H1 (cell line): ENCODE results near the gene PDLIM4. TPM values are rescaled to one million over a fixed set of nuclear protein-coding genes. Genes with fewer than 3 reads are reported as not detected.

Source experiments
- CTCF ChIA-PET: fragments of 300-600 bp; sonication (Branson Sonifier 250); formaldehyde crosslinking; loops from one replicate; lab custom pipeline; 2021; ENCODE audit not compliant: partially characterized antibody; lab: Charles Lee
- POLR2A ChIA-PET: fragments of 300-600 bp; sonication (Branson Sonifier 250); formaldehyde crosslinking; loops from one replicate; lab custom pipeline; 2021; ENCODE audit warnings: inconsistent platforms; ENCODE audit not compliant: partially characterized antibody; lab: Charles Lee
- DNase-seq, 2 experiments: peaks; one replicate each; pipeline versions ENCODE4 v3.0.0 to v3.0.0-alpha.2; 2010 to 2022; ENCODE audit warnings: low spot score in 2 of 2, low read depth in 1 of 2, mixed read lengths in 1 of 2
- FAIRE-seq: peaks from 2 replicates; lab custom pipeline; 2011; peaks lifted over from hg19 to GRCh38; lab: Jason Lieb, UNC
- H2AFZ ChIP-seq: 2 replicates; pipeline ENCODE4 v1.8.1; 2012; ENCODE audit warnings: low read length, inconsistent platforms
- H2AK5ac ChIP-seq: 2 replicates; pipeline ENCODE4 v1.6.1; 2013; ENCODE audit warnings: low read depth, low read length
- H2BK120ac ChIP-seq: replicated peaks from 2 replicates; pipeline ENCODE3; 2013; ENCODE audit warnings: low read depth, low read length, inconsistent platforms
- H2BK12ac ChIP-seq: 2 replicates; pipeline ENCODE4 v1.6.1; 2013; ENCODE audit warnings: low read depth, low read length
- H2BK15ac ChIP-seq: 2 replicates; pipeline ENCODE4 v1.6.1; 2013; ENCODE audit warnings: low read length
- H2BK20ac ChIP-seq: 2 replicates; pipeline ENCODE4 v1.6.1; 2013; ENCODE audit warnings: low read length
- H2BK5ac ChIP-seq: 2 replicates; pipeline ENCODE4 v1.6.1; 2013; ENCODE audit warnings: low read depth, low read length
- H3K14ac ChIP-seq: 2 replicates; pipeline ENCODE4 v1.6.1; 2013; ENCODE audit warnings: inconsistent platforms; ENCODE audit not compliant: insufficient read length
- H3K18ac ChIP-seq: 2 replicates; pipeline ENCODE4 v1.6.1; 2013; ENCODE audit warnings: low read length; ENCODE audit errors: extremely low read depth
- H3K23ac ChIP-seq: 2 replicates; pipeline ENCODE4 v1.6.1; 2013; ENCODE audit warnings: inconsistent platforms; ENCODE audit not compliant: insufficient read length
- H3K23me2 ChIP-seq: 2 replicates; pipeline ENCODE4 v1.6.1; 2013; ENCODE audit warnings: low read depth, low read length
- H3K27ac ChIP-seq: 2 replicates; pipeline ENCODE4 v1.6.1; 2011; ENCODE audit warnings: low read depth, low read length, inconsistent platforms
- H3K27me3 ChIP-seq, 4 experiments: replicated peaks in 1 of 4; 1 replicate in 1 of 4; 2 replicates in 3 of 4; pipeline versions ENCODE4 v1.6.1 to v1.8.1; 2011 to 2013; ENCODE audit warnings: low read length in 3 of 4, mild to moderate bottlenecking in 3 of 4, inconsistent platforms in 2 of 4, mixed read lengths in 2 of 4, moderate library complexity in 1 of 4; ENCODE audit not compliant: control insufficient read depth in 3 of 4, insufficient read depth in 3 of 4; ENCODE audit errors: extremely low read depth in 1 of 4
- H3K36me3 ChIP-seq, 4 experiments: 2 replicates each; pipeline versions ENCODE4 v1.6.1 to v1.8.1; 2011 to 2013; ENCODE audit warnings: mild to moderate bottlenecking in 4 of 4, low read length in 3 of 4, moderate library complexity in 2 of 4, control low read depth in 1 of 4, inconsistent platforms in 1 of 4; ENCODE audit not compliant: insufficient read depth in 4 of 4, control insufficient read depth in 2 of 4
- H3K4ac ChIP-seq: replicated peaks from 2 replicates; pipeline ENCODE3; 2013; ENCODE audit warnings: low read length, low read depth, mixed read lengths, inconsistent platforms; ENCODE audit not compliant: insufficient read length
- H3K4me1 ChIP-seq, 4 experiments: replicated peaks in 1 of 4; 1 replicate in 1 of 4; 2 replicates in 3 of 4; pipeline versions ENCODE4 v1.6.1 to v1.8.1; 2011 to 2013; ENCODE audit warnings: low read length in 3 of 4, inconsistent platforms in 2 of 4, mixed read lengths in 1 of 4; ENCODE audit not compliant: insufficient read depth in 4 of 4, control insufficient read depth in 3 of 4
- H3K4me2 ChIP-seq, 2 experiments: 2 replicates each; pipeline versions ENCODE4 v1.6.1 to v1.8.1; 2011 to 2013; ENCODE audit warnings: low read depth in 2 of 2, low read length in 2 of 2, control low read depth in 1 of 2, inconsistent platforms in 1 of 2, mild to moderate bottlenecking in 1 of 2; ENCODE audit not compliant: insufficient read depth in 1 of 2
- H3K4me3 ChIP-seq, 4 experiments: fragments of 200-600, 300-600 bp in 1 of 4; sonication (generic), shearing (Covaris generic), sonication (Bioruptor Twin) in 1 of 4; 2 replicates each; pipeline versions ENCODE4 v1.5.1 to v1.8.1; 2011 to 2016; ENCODE audit warnings: low read length in 4 of 4, low read depth in 3 of 4, control low read depth in 2 of 4, inconsistent platforms in 2 of 4, mild to moderate bottlenecking in 2 of 4, mixed read lengths in 1 of 4, moderate library complexity in 1 of 4; ENCODE audit not compliant: insufficient read depth in 2 of 4; ENCODE audit errors: extremely low read depth in 1 of 4
- H3K56ac ChIP-seq: replicated peaks from 2 replicates; pipeline ENCODE3; 2013; ENCODE audit warnings: low read depth, mild to moderate bottlenecking, mixed read lengths, low read length, inconsistent platforms; ENCODE audit not compliant: insufficient read length
- H3K79me1 ChIP-seq: 2 replicates; pipeline ENCODE4 v1.6.1; 2013; ENCODE audit warnings: low read depth, low read length, control low read depth
- H3K79me2 ChIP-seq, 2 experiments: 2 replicates each; pipeline versions ENCODE4 v1.6.1 to v1.8.1; 2012 to 2013; ENCODE audit warnings: low read length in 2 of 2, mild to moderate bottlenecking in 2 of 2, inconsistent platforms in 1 of 2; ENCODE audit not compliant: insufficient read depth in 2 of 2, control insufficient read depth in 1 of 2
- H3K9ac ChIP-seq, 4 experiments: replicated peaks in 1 of 4; 1 replicate in 1 of 4; 2 replicates in 3 of 4; pipeline versions ENCODE4 v1.6.1 to v1.8.1; 2011 to 2013; ENCODE audit warnings: low read depth in 3 of 4, low read length in 3 of 4, control low read depth in 2 of 4, mild to moderate bottlenecking in 2 of 4, moderate library complexity in 2 of 4, inconsistent platforms in 1 of 4; ENCODE audit errors: extremely low read depth in 1 of 4
- H3K9me3 ChIP-seq, 2 experiments: 2 replicates each; pipeline versions ENCODE4 v1.6.1 to v1.8.1; 2012 to 2013; ENCODE audit warnings: mild to moderate bottlenecking in 2 of 2, moderate library complexity in 2 of 2, control low read depth in 1 of 2, inconsistent platforms in 1 of 2, low read depth in 1 of 2, low read length in 1 of 2, mixed read lengths in 1 of 2; ENCODE audit not compliant: insufficient read depth in 2 of 2
- H4K20me1 ChIP-seq, 2 experiments: replicated peaks in 1 of 2; 2 replicates each; pipeline versions ENCODE3 to v1.8.1; 2011 to 2013; ENCODE audit warnings: inconsistent platforms in 2 of 2, low read length in 2 of 2, mild to moderate bottlenecking in 1 of 2; ENCODE audit not compliant: insufficient read depth in 2 of 2, control insufficient read depth in 1 of 2
- H4K5ac ChIP-seq: 2 replicates; pipeline ENCODE4 v1.6.1; 2013; ENCODE audit warnings: low read length, low read depth, mixed read lengths, inconsistent platforms; ENCODE audit not compliant: insufficient read length
- H4K8ac ChIP-seq: 2 replicates; pipeline ENCODE4 v1.8.0; 2013; ENCODE audit warnings: mild to moderate bottlenecking, moderate library complexity, low read length, inconsistent platforms; ENCODE audit not compliant: insufficient read depth; ENCODE audit errors: extremely low read depth
- H4K91ac ChIP-seq: replicated peaks from 2 replicates; pipeline ENCODE3; 2013; ENCODE audit warnings: low read length, mixed read lengths, inconsistent platforms; ENCODE audit not compliant: insufficient read length
- CTBP2 ChIP-seq: IDR thresholded peaks from 2 replicates; pipeline ENCODE4 v1.7.0; 2011; ENCODE audit warnings: borderline replicate concordance, mild to moderate bottlenecking, moderate library complexity, mixed read lengths, low read length; ENCODE audit not compliant: insufficient read depth, insufficient read length
- FOSL1 ChIP-seq: IDR thresholded peaks from 2 replicates; pipeline ENCODE4 v1.6.1; 2011; ENCODE audit warnings: mild to moderate bottlenecking, low read depth, low read length, moderate library complexity; ENCODE audit not compliant: insufficient read depth
- GTF2F1 ChIP-seq: IDR thresholded peaks from 2 replicates; pipeline ENCODE4 v1.6.1; 2012; ENCODE audit warnings: low read depth, low read length, improper control_type of control experiment, borderline replicate concordance
- HDAC6 ChIP-seq: IDR thresholded peaks from one replicate; pipeline ENCODE4 v1.7.1; 2012; ENCODE audit warnings: low read depth, mild to moderate bottlenecking, inconsistent platforms, low read length, moderate library complexity
- SIX5 ChIP-seq: IDR thresholded peaks from 2 replicates; pipeline ENCODE4 v1.6.1; 2011; ENCODE audit warnings: mild to moderate bottlenecking, low read depth, low read length
- SUZ12 ChIP-seq: fragments of 200-600 bp; sonication (generic); IDR thresholded peaks from 2 replicates; pipeline ENCODE4 v1.6.1; 2012; ENCODE audit warnings: mild to moderate bottlenecking, inconsistent platforms, low read length, moderate library complexity, mixed read lengths
- YY1 ChIP-seq: IDR thresholded peaks from 2 replicates; pipeline ENCODE4 v1.6.1; 2011; ENCODE audit warnings: low read depth, mild to moderate bottlenecking, low read length
- WGBS, 2 experiments: shearing (Covaris generic) in 1 of 2; methylation state at CpG; one replicate each; pipeline versions ENCODE4 v1.1.6 to v1.1.7; 2013 to 2015; ENCODE audit warnings: low lambda C conversion rate in 2 of 2, mixed read lengths in 2 of 2, inconsistent platforms in 1 of 2, low coverage in 1 of 2, missing lambda C conversion rate in 1 of 2; ENCODE audit not compliant: insufficient replicate concordance in 2 of 2, insufficient coverage in 1 of 2, insufficient read length in 1 of 2; ENCODE audit errors: extremely low coverage in 1 of 2, missing lambda C conversion rate in 1 of 2; 5-methylcytosine and 5-hydroxymethylcytosine counted together
- polyA plus RNA-seq, 7 experiments: library from polyadenylated mRNA; depleted of rRNA in 3 of 7; stranded (reverse) in 5 of 7; unstranded in 2 of 7; fragments of >200 nt in 5 of 7; fragments of 200-250 nt in 2 of 7; gene quantifications; 1 replicate in 5 of 7; 2 replicates in 1 of 7; 4 replicates in 1 of 7; pipeline versions ENCODE4 v1.2.1 to v1.2.3, GENCODE V29; 2011 to 2013; ENCODE audit warnings: missing spikeins in 2 of 7, mixed read lengths in 2 of 7
- total RNA-seq: library from RNA; stranded (reverse); fragmentation: NEBNext Ultra II Directional; extraction: Animal tissue kit (Norgen Biotek cat#: 25700); gene quantifications from 2 replicates; pipeline ENCODE4 v1.2.1, GENCODE V29; 2021

The PDLIM4 gene
- total and polyA plus RNA-seq, 2 of the 8 experiments (the other 6 are each of a cell fraction or from before 2014, with no cell fraction given): 10.7 to 29.1 TPM

- no peak overlapping the region for H3K27ac ChIP-seq
Observed at GRCh38 chr5:132277971-132278853, 20.7 kb downstream of the PDLIM4 start.

More at GRCh38 chr5:132277971-132278853, 20.7 kb downstream of the PDLIM4 start:
- Histone ChIP-seq H2BK12ac (no peak overlapping the region; the same call in 1 of the 2 replicates), H3K27me3 (no peaks in the 10 kb centered on the region), H4K5ac (peak overlapping the region; percentile 61), H3K23me2 (no peaks in the 10 kb centered on the region), H2AK5ac (no peak overlapping the region), H3K4me1 (peaks cover 0 to 10% (median 5%) of the 10 kb centered on the region in 4 experiments; a peak in 4 of 7 replicates), H4K8ac (no peak overlapping the region), H3K9ac (no peak overlapping the region), H3K79me2 (no peaks in the 10 kb centered on the region), H2BK5ac (0 out of 2 replicates have a peak overlapping the region, but pooled peaks have one; percentile 0), H3K36me3 (no peaks in the 10 kb centered on the region), H3K4me2 (peak overlapping the region in 1 of 2 experiments; percentile 35; a peak in 1 of 4 replicates), H2BK120ac (no peak overlapping the region), H3K23ac (no peak overlapping the region), H3K56ac (no peak overlapping the region), H3K4me3 (no peak overlapping the region; a peak in 1 of 8 replicates), H3K9me3 (no peaks in the 10 kb centered on the region), H4K91ac (no peak overlapping the region), H3K79me1 (no peaks in the 10 kb centered on the region), H2BK15ac (peak overlapping the region; percentile 21; the same call in 1 of the 2 replicates), H2BK20ac (no peak overlapping the region), H3K14ac (no peak overlapping the region), H3K4ac (no peak overlapping the region), H2AFZ (peak overlapping the region; percentile 49), H4K20me1 (no peaks in the 10 kb centered on the region), H3K18ac (peak overlapping the region; percentile 24; the same call in 1 of the 2 replicates)
- no peak for DNase-seq
- CTCF ChIA-PET: interaction anchor here (0.5 to 2.8 kb wide), 15 partner anchors 9 to 213 kb away, joined by 3 to 24 read pairs (median 6); partner anchors contain the start of gene P4HA2
- FAIRE-seq: peak; percentile 28
- POLR2A ChIA-PET: interaction anchor here (0.8 to 3.5 kb wide), 6 partner anchors 8 to 205 kb away, joined by 3 to 26 read pairs (median 5); partner anchors contain the start of genes PDLIM4 and SLC22A4
- TF ChIP-seq FOSL1 (no peak), SIX5 (no peak), GTF2F1 (no peak), HDAC6 (no peak), CTBP2 (no peak), YY1 (no peak), SUZ12 (no peak)
- WGBS, 2 experiments: 82% methylated on average over 6 of the region's 6 CpGs; no CpG with 5 or more reads in 1 of the 2 experiments
